GM21390 (cell line): ENCODE measurements around the gene MAGI2.
"Not testable (repeated sequence)": the region's sequence is repeated elsewhere in the genome, so short reads cannot be mapped to it uniquely, and the experiment has no call there.

Experiments used
- ATAC-seq: cut with Tn5 transposase; IDR thresholded peaks from one replicate; pipeline ENCODE4 v1.9.1; 2021; ENCODE audit not compliant: unreplicated experiment

The MAGI2 gene

GRCh38 chr7:78329001-78329655 is 1124.3 kb downstream of the MAGI2 start:
- ATAC-seq, result no peak

- ATAC-seq, result no peak
Observed at GRCh38 chr7:78327718-78328117, 1125.7 kb downstream of the MAGI2 start.

- ATAC-seq, result no peak
Observed at GRCh38 chr7:78326876-78327275, 1126.6 kb downstream of the MAGI2 start.

DNA sequence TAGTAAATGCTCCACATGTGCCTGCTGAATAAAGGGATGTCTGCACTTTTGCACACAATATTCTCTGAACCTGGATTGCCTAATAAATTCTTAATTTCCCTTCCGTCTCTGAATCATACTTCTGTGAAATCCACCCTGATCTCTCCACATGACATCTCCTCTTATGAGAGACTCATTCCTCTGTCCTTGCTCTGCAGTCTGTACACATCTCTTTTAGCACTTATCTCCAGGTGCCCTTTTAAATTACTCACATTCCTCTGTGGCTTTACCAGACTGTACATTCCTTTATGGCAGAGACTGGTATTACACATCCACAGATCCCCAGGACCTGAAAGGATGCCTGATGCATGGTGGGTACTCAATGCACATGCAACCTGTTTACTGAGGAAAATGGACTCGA is 1127.3 kb downstream of the MAGI2 start:
- no peak for ATAC-seq

DNA sequence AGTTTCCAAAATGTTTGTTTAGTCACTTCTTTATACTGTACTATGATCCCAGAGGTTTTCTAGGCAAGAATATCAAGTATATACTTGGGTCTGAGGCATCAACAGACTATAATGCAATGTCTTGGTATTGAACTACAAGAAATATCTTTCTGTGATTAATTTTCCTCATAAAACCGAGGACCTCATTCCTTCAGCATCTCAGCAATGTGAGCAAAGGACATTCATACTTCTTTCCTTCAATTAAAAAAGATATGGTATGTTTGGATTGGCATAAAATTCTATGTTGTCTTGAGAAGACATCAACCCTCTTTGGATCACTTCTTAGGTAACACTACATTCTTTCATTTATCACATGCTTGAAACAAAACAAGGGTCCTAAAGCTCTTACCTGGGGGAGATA is 1130.3 kb downstream of the MAGI2 start:
- ATAC-seq, result no peak

GRCh38 chr7:78322231-78322630 is 1131.2 kb downstream of the MAGI2 start:
- ATAC-seq, result not testable (repeated sequence)

DNA sequence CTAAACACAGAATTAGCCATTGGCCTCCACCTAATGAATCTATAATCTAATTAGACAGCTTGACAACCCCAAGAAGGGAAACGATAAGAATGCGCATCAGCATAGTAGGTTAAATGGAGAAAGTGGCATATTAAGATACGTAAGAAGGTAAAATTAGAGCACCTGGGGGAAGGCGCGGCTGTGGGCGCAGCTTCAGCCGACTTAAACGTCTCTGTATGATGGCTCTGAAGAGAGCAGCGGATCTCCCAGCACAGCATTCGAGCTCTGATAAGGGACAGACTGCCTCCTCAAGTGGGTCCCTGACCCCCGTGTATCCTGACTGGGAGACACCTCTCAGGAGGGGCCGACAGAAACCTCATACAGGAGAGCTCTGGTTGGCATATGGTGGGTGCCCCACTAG is 1136.1 kb downstream of the MAGI2 start:
- ATAC-seq, result no peak

DNA sequence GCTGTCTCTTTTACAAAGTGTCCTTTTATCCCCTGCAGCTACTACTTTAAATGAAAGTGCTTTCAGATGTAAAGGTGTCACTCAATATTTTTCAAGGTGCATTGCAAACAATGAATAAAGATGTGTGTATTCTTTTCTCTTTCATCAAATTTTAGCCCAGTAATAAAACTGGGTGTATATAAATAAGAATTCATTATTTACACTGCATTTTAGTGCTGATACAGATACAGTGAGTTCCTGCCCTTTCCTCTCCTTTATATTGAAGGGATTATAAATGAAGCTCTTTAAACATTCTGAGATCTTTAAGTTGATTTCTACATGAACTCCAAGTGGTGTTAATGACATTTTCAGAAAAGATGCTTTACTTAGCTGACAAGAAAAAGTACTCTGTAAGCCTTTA is 1137.4 kb downstream of the MAGI2 start:
- ATAC-seq, result no peak

- ATAC-seq, result no peak
Observed at GRCh38 chr7:78315119-78315518, 1138.3 kb downstream of the MAGI2 start.

GRCh38 chr7:78311181-78311580 is 1142.3 kb downstream of the MAGI2 start:
- no peak for ATAC-seq

DNA sequence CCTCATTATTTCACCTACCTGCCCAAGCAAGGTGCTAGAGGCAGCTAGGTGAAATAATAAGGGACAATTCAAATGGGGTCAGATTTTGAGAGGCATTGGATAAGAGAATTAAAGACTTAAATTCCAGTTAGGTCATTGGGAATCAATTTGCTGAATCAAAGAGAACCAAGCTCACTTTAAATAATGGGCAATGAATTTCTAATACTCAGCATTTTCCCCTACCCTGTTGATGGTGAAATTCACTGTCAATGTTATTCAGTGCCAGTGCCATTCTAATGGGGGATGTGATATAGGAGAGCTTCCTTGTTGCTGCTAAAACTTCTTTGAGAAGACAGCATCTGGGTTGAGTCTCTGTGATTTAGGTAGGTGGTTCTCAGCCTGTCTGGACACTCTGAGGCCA is 1145.6 kb downstream of the MAGI2 start:
- ATAC-seq, result no peak

DNA sequence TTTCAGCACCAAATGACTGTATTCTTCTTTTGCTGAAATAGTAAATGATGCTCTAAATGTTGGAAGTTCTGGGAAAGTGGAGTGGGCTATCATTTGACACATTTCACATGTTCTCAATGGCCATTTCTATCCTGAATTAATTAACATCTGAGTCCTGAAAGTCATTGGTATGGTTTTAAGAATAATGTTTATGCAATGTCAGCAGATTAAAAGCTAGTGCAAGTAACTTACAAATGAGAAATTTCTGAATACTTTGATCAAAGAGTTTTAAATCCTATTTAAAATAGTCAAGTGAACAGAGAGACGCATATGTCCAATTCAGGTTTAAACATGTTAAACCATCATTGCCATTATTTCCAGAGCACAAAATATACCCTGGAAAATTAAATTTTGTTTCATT is 1146.8 kb downstream of the MAGI2 start:
- no peak for ATAC-seq

GRCh38 chr7:78301407-78301806 is 1152.1 kb downstream of the MAGI2 start:
- no peak for ATAC-seq

DNA sequence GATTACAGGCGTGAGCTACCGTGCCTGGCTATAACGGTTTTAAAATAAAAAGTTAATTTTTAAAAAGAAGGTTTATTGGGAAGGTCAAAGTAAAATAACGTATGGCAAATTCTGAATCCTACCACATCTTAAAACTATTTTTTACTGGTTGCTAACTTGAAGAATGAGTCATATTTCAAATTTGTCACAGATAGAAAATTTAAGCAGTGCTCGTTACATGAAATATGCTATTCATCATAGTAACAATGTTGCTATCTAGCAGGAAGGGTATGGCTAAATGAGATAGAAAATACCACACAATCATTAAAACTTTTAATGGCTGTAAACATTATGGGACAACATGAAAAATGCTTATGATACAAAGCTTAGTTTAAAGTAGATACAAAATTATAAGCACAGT is 1154.4 kb downstream of the MAGI2 start:
- ATAC-seq, result no peak

DNA sequence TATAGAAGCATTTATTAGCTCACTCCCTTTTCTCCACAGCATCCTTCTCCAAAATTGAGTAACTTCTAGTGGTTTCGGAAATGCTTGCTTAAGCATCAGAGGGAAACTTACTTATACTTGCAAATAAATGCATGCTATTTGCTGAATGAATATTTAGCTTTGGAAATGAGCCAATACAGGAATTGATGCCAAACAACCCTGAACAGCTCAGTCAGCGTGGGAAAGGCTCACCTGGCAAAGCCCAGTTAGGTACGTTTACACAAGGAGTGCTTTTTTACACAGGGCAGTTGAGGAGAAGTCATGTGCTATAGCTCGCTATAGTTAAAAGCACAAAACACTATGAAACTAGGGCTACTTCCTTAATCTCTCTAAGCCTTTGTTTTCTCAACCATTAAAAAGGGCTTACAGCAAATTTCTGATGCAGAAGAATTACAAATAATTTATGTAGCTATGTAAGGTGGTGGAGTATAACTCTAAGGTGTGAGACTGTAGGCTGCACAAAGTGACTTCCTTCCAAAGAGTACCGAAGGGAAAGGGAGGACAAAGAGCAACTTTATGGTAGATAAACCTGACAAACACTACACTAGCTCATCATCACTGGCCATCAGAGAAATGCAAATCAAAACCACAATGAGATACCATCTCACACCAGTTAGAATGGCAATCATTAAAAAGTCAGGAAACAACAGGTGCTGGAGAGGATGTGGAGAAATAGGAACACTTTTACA is 1156.7 kb downstream of the MAGI2 start:
- no peak for ATAC-seq

DNA sequence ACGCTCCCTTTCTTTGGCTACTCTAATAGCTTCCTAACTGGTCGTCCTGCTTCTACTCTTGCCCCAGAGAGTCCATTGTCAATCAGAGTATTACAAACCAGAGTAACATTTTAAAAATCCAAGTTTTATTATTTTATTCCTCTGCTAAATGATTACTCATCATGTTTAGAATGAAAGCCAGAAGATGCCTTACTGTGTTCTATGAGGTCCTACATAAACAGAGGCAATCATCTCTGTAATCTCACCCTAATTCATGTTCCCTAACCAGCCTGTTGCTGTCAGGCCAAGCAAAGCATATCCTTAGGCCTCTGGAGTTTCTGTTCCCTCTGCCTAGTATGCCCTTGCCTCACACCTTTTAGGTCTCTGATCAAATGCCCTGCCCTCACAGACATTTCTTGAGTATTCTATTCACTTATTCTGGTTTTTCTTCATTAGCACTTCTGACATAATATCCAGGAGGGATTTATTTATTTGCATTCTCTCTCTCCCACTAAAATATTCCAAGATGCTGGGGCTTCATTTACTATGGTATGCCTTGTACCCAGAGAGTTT is 1157.3 kb downstream of the MAGI2 start:
- ATAC-seq, result no peak

GRCh38 chr7:78289471-78289870 is 1164.0 kb downstream of the MAGI2 start:
- ATAC-seq, result not testable (repeated sequence)

DNA sequence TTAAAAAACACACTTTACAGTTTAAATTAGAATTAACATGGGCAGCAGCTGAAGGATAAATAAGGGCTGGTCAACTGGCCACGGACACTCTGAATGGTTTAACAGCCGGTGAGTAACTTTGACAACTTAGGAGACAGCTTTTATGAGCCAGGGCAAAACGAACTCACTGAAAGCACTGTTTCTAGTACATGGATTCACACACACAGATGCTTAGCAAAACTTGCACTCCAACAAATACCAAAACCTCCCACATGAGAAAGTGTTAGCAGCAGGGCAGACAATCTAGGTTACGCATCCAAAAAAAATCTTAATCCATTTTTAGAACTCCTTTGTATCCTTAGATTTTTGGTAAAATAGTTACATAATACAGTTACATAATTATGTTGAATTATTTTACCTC is 1168.5 kb downstream of the MAGI2 start:
- ATAC-seq, result no peak

GRCh38 chr7:78280276-78280675 is 1173.2 kb downstream of the MAGI2 start:
- ATAC-seq, result no peak

DNA sequence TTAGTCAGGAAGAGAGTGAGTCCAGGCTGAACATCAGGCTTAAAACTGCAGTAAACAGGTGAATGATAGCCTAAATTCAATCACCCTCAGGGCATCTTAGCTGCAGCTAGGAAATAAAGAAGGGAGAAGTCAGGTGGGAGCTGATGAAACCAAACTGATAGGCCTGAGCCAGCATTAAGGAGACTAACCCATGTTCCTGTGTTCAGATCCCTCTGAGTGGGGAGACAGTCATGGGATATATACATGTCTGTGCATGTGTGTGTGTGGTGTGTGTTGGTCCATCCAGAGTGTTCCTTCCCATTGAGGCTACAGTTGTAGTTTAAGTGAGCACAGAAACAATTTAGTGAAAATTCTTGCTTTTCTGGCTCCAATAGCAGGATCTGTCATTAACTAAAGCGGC is 1174.0 kb downstream of the MAGI2 start:
- ATAC-seq, result no peak

DNA sequence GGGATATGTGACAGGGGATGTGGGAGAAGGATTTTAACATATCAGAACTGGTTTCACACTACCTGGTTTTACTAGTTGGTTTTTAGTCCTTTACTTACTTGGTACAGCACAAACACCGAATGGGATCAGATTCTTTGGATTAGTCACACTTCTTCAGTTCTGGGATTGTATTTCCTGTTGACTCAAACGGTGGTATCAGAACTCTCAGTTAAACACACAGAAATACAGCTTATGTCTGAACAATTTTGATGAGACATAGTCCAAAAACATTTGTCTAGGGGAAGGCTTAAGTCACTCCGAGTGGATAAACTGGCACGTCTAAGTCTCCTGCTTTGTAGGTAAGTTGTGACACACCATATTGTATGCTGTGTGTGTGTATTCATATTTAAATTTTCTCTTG is 1174.4 kb downstream of the MAGI2 start:
- no peak for ATAC-seq

DNA sequence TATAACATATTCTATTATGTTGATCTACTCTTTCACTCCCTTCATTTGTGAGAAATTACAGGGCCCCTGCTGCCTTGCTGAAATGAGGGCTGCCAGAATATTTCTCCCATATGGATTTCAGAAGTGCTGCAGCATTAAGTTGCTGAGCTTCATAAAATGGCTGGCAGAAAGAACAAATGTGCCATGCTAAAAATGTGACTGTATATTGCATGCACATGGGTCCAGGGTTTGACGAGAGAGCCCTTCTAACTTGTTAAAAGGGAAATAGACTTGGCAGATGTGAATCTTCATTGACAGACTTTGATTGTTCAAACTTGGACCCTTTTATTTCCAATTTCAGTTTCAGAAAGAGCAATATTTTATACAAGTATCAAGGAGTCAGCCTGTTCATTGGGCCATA is 1186.3 kb downstream of the MAGI2 start:
- ATAC-seq, result no peak

GRCh38 chr7:78265486-78265885 is 1188.0 kb downstream of the MAGI2 start:
- no peak for ATAC-seq
